ENCODE data around the gene PTPN11.

DNA sequence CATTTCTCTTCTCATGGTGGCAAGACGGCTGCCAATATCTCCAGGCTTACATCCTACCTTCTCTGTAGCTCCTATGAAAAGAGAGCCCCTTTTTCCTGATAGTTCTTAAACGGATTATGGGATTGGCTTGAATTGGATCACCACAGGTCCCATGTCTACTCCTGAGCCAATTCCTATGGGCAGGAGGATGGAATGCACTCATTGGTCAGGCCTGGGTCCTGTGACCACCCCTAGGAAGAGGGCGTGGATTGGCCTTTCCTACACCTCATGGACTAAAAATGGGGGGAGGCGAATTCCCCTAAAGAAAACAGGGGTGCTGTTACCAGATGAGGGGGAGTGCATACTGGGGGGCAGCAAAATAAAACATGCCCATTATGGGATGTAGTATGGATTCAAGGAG, 108.8 kb downstream of the PTPN11 start:
- TF ChIP-seq POLR2AphosphoS5 (IDR thresholded peaks at IDR 0.05; ENCODE audit: low read depth, low read length) (no peak), POLR2A (IDR thresholded peaks at IDR 0.05; ENCODE audit: low read depth, low read length) (no peak)
